ENCODE results near the gene CDH12.

DNA sequence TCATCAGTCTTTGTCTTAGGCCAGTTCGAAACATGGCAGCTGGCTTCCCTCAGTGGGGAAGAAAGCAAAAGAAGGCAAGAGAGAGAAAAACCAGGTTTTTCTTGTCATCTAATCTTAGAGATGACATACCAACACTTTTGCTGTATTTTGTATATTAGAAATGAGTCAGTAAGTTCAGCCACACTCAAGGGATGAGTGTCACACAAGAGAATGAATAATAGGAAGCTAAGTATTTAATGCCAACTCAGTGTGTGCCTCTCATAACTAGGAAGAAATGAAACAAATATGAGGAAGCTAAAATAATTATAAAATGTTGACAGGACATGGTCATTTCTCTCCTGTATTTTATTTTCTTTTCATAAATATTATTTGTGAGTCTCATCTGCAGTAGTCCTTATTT is 65.3 kb downstream of the CDH12 start:
- TF ChIP-seq POLR2AphosphoS5 (IDR thresholded peaks at IDR 0.05) (no peak), CTCF (IDR thresholded peaks at IDR 0.05) (no peak)

Data from suprapubic skin (tissue), 3 donors.